K562 (cell line): Measurements from ENCODE around the gene CCDC78. TPM values are rescaled to one million over a fixed set of nuclear protein-coding genes. Genes with fewer than 3 reads are reported as not detected.
A peak's percentile ranks its signal among the peaks of the same experiment; 100 is the strongest.

Experiments
- CBFA2T2 ChIP-seq: fragments of 450-650 bp; conservative IDR thresholded peaks from 2 replicates; pipeline ENCODE4 v1.6.1; 2017; ENCODE audit warnings: mild to moderate bottlenecking
- HOMEZ ChIP-seq: fragments of 250-450 bp; sonication (Bioruptor Pico); IDR thresholded peaks from 2 replicates; pipeline ENCODE4 v1.4.0; 2020; ENCODE audit warnings: mild to moderate bottlenecking, moderate library complexity
- MLX ChIP-seq, 2 experiments: fragments of 450-650 bp in 1 of 2; sonication (generic) in 1 of 2; formaldehyde crosslinking; conservative IDR thresholded peaks; 2 replicates each; pipeline versions ENCODE4 v1.4.0 to v1.8.1; 2020 to 2022; ENCODE audit warnings: mild to moderate bottlenecking in 1 of 2, missing genetic modification reagents in 1 of 2
- NR2F6 ChIP-seq: fragments of 450-650 bp; formaldehyde crosslinking; IDR thresholded peaks from 2 replicates; pipeline ENCODE4 v1.4.0; 2020; ENCODE audit warnings: mild to moderate bottlenecking
- NRF1 ChIP-seq, 2 experiments: fragments of 450-650 bp; IDR thresholded peaks in 1 of 2; conservative IDR thresholded peaks in 1 of 2; 2 replicates each; pipeline ENCODE4 v1.6.1; 2014; ENCODE audit warnings: mild to moderate bottlenecking in 2 of 2
- RBBP5 ChIP-seq: fragments of 200-600 bp; sonication (generic); IDR thresholded peaks from 2 replicates; pipeline ENCODE4 v1.6.1; 2012; ENCODE audit warnings: borderline replicate concordance, mild to moderate bottlenecking, low read length, control low read depth, inconsistent platforms; ENCODE audit not compliant: insufficient read depth, poor library complexity, severe bottlenecking
- TARDBP ChIP-seq: fragments of 450-650 bp; IDR thresholded peaks from 2 replicates; pipeline ENCODE4 v1.6.1; 2016
- ZBTB11 ChIP-seq, 3 experiments: fragments of 200-800 bp in 1 of 3; fragments of 250-450 bp in 1 of 3; fragments of 450-650 bp in 1 of 3; sonication (Bioruptor Pico) in 1 of 3; sonication (Bioruptor generic) in 1 of 3; formaldehyde crosslinking in 1 of 3; IDR thresholded peaks; 2 replicates each; pipeline versions ENCODE4 v1.6.1 to v1.8.0; 2016 to 2022; ENCODE audit warnings: mild to moderate bottlenecking in 2 of 3, missing genetic modification characterization in 2 of 3, missing compliant biosample characterization in 1 of 3, moderate library complexity in 1 of 3
- ZNF445 ChIP-seq: fragments of 250-450 bp; sonication (Bioruptor Pico); IDR thresholded peaks from 2 replicates; pipeline ENCODE4 v1.4.0; 2020; ENCODE audit warnings: low read depth, mild to moderate bottlenecking, moderate library complexity
- ZNF717 ChIP-seq: fragments of 250-450 bp; sonication (Bioruptor Pico); IDR thresholded peaks from 2 replicates; pipeline ENCODE4 v1.5.0; 2021
- polyA plus RNA-seq, 8 experiments: library from polyadenylated mRNA; depleted of rRNA in 4 of 8; stranded (reverse) in 5 of 8; unstranded in 3 of 8; fragments of >200 nt; fragmentation: Nextera tagmentation in 2 of 8; fragmentation: Illumina TruSeq in 1 of 8; extraction: Ambion mirVana in 2 of 8; extraction: Trizol in 1 of 8; gene quantifications; 2 replicates each; pipeline versions ENCODE4 v1.2.1 to v1.2.3, GENCODE V29; 2011 to 2014; ENCODE audit warnings: inconsistent platforms in 1 of 8, missing spikeins in 1 of 8
- total RNA-seq, 7 experiments: library from RNA; depleted of rRNA in 6 of 7; stranded (reverse); fragments of >200 nt in 6 of 7; fragmentation: Illumina TruSeq in 2 of 7; extraction: Trizol in 2 of 7; gene quantifications; 2 replicates each; pipeline versions ENCODE4 v1.2.1 to v1.2.3, GENCODE V29; 2011 to 2021; ENCODE audit warnings: low replicate concordance in 1 of 7
- TF ChIP-seq, protein P1 (sequence below): sonication (generic); formaldehyde crosslinking; IDR thresholded peaks from 2 replicates; pipeline ENCODE4 v1.8.1; 2023; ENCODE audit warnings: mild to moderate bottlenecking, missing genetic modification reagents
- TF ChIP-seq, protein P2 (sequence below): fragments of 200-800 bp; sonication (Bioruptor generic); IDR thresholded peaks from 2 replicates; pipeline ENCODE4 v1.6.1; 2017; ENCODE audit warnings: missing genetic modification characterization, missing compliant biosample characterization
- TF ChIP-seq, protein P3 (sequence below): sonication (generic); formaldehyde crosslinking; IDR thresholded peaks from 2 replicates; pipeline ENCODE4 v1.8.1; 2023; ENCODE audit warnings: mild to moderate bottlenecking, missing genetic modification reagents

Gene CCDC78
- total and polyA plus RNA-seq, 9 of the 15 experiments (the other 6 are each of a cell fraction or from before 2014, with no cell fraction given) = 0.24 to 17.7 (median 2.9) TPM

DNA sequence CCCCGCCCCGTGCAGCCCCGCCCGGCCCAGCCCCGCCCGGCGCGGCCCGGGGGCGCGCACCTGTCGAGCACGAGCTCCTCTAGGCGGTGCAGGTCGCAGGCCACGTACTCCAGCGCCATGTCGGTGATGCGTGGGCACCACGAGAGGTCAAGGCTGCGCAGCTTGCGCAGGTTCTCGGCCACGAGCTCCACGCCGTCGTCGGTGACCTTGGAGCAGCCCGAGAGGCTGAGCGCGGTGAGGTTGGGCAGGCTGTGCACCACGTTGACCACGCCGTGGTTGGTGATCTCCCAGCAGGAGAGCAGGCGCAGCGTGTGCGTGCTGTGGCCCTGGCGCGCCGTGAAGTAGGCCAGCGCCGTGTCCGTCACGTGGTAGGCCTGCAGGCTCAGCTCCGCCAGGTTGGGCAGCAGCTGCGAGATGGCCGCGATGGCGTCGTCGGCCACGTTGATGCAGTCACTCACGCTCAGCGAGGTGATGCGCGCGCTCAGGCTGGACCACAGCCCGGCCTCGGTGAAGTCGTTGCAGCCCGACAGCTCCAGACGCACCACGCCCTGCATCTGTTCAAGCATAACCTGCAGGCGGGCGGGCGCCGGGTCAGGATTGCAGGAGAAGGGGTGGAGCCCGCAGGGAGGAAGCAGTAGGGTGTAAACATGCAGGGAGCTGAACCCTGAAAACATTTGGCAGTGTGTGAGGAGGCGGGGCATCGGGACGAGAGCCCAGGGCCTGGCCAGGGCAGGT, 30.7 kb downstream of the CCDC78 start (continued):
- TF ChIP-seq MLX (CRISPR knock-in tag; conservative IDR thresholded peaks at IDR 0.05) (peak in 1 of 2 experiments; percentile 96; a peak in 2 of 4 replicates), HOMEZ (no peak), ZNF445 (CRISPR knock-in tag) (no peak), ZBTB11 (CRISPR knock-in tag; IDR thresholded peaks at IDR 0.05) (peak in 1 of 3 experiments; percentile 43; a peak in 1 of 6 replicates), TARDBP (peak; percentile 45; the same call in 1 of the 2 replicates), CBFA2T2 (no peak), ZNF717 (CRISPR knock-in tag) (no peak), RBBP5 (peak; percentile 61), NR2F6 (no peak), NRF1 (conservative IDR thresholded peaks at IDR 0.05 in 1 of 2, IDR thresholded peaks at IDR 0.05 in 1 of 2) (peak; percentile 84 to 88)
- TF ChIP-seq, protein P1, sequence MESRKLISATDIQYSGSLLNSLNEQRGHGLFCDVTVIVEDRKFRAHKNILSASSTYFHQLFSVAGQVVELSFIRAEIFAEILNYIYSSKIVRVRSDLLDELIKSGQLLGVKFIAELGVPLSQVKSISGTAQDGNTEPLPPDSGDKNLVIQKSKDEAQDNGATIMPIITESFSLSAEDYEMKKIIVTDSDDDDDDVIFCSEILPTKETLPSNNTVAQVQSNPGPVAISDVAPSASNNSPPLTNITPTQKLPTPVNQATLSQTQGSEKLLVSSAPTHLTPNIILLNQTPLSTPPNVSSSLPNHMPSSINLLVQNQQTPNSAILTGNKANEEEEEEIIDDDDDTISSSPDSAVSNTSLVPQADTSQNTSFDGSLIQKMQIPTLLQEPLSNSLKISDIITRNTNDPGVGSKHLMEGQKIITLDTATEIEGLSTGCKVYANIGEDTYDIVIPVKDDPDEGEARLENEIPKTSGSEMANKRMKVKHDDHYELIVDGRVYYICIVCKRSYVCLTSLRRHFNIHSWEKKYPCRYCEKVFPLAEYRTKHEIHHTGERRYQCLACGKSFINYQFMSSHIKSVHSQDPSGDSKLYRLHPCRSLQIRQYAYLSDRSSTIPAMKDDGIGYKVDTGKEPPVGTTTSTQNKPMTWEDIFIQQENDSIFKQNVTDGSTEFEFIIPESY = peak; percentile 58; the same call in 1 of the 2 replicates
- TF ChIP-seq, protein P2, sequence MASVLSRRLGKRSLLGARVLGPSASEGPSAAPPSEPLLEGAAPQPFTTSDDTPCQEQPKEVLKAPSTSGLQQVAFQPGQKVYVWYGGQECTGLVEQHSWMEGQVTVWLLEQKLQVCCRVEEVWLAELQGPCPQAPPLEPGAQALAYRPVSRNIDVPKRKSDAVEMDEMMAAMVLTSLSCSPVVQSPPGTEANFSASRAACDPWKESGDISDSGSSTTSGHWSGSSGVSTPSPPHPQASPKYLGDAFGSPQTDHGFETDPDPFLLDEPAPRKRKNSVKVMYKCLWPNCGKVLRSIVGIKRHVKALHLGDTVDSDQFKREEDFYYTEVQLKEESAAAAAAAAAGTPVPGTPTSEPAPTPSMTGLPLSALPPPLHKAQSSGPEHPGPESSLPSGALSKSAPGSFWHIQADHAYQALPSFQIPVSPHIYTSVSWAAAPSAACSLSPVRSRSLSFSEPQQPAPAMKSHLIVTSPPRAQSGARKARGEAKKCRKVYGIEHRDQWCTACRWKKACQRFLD (CRISPR knock-in tag) = peak; percentile 60; the same call in 1 of the 2 replicates
- TF ChIP-seq, protein P3, sequence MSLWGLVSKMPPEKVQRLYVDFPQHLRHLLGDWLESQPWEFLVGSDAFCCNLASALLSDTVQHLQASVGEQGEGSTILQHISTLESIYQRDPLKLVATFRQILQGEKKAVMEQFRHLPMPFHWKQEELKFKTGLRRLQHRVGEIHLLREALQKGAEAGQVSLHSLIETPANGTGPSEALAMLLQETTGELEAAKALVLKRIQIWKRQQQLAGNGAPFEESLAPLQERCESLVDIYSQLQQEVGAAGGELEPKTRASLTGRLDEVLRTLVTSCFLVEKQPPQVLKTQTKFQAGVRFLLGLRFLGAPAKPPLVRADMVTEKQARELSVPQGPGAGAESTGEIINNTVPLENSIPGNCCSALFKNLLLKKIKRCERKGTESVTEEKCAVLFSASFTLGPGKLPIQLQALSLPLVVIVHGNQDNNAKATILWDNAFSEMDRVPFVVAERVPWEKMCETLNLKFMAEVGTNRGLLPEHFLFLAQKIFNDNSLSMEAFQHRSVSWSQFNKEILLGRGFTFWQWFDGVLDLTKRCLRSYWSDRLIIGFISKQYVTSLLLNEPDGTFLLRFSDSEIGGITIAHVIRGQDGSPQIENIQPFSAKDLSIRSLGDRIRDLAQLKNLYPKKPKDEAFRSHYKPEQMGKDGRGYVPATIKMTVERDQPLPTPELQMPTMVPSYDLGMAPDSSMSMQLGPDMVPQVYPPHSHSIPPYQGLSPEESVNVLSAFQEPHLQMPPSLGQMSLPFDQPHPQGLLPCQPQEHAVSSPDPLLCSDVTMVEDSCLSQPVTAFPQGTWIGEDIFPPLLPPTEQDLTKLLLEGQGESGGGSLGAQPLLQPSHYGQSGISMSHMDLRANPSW (CRISPR knock-in tag) = peak; percentile 79; the same call in 1 of the 2 replicates
